Stimulated activated naive B cell treated with anti-CD40 and anti-IgM and Interleukin-4, amounts not matched to agents 10 μg/mL and 1 μg/mL and 100 μg/mL, for 72 hours (primary cell): Measurements from ENCODE around the gene EVX2.

Experiments used
- ATAC-seq, 2 donors: fragments of 150-1000 bp; cut with Tn5 transposase; replicated peaks; 2 replicates each; pipeline ENCODE4 v1.10.0; 2021; ENCODE audit warnings: moderate library complexity in 1 of 2
- DNase-seq: peaks from one replicate; pipeline ENCODE4 v3.0.0; 2021
- H3K27ac Mint-ChIP-seq: one replicate; pipeline ENCODE4 v1.8.0; 2022; ENCODE audit warnings: mild to moderate bottlenecking, mixed read lengths
- H3K27me3 Mint-ChIP-seq, 2 donors: one replicate each; pipeline ENCODE4 v1.8.0; 2022; ENCODE audit warnings: mixed read lengths in 2 of 2
- H3K36me3 Mint-ChIP-seq, 2 donors: one replicate each; pipeline ENCODE4 v1.8.0; 2022; ENCODE audit warnings: mixed read lengths in 2 of 2, mild to moderate bottlenecking in 1 of 2
- H3K4me1 Mint-ChIP-seq, 2 donors: one replicate each; pipeline ENCODE4 v1.8.0; 2022; ENCODE audit warnings: mixed read lengths in 2 of 2, mild to moderate bottlenecking in 1 of 2
- H3K4me3 Mint-ChIP-seq, 2 donors: one replicate each; pipeline ENCODE4 v1.8.0; 2022; ENCODE audit warnings: mild to moderate bottlenecking in 2 of 2, mixed read lengths in 2 of 2, moderate library complexity in 1 of 2
- H3K9me3 Mint-ChIP-seq, 2 donors: one replicate each; pipeline ENCODE4 v1.8.0; 2022; ENCODE audit warnings: mixed read lengths in 2 of 2, mild to moderate bottlenecking in 1 of 2

The EVX2 gene

DNA sequence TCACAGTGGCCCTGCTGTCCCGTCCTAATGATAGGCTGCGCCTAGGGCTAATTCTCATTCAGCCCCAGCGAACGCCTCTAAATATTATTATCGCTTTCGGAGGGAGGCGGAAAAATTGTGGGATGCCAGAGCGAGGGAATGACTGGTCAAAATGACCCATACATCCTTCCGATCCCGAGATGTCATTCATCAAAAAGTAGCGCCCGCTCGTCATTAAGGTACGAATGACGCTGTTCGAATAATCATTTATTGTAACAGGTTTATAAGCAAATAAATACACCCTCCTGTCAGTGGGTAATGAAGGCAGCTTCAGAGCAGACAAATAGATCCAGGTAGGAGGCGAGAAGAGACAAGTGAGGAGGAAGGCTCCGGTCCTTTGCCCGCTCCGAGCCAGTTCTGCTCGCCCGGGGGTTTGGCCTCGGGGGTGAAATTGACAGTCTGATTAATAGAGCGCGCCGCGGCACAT is at the start of gene EVX2:
Gene EVX2, minus strand, starts transcription at position 167 of the 466 bp plus-strand sequence. CDS start 186 bp downstream, outside the sequence.
- peaks cover 6 to 11% of the 10 kb centered on the region in 2 donors for H3K9me3 Mint-ChIP-seq
- H3K4me1 Mint-ChIP-seq: peaks cover 9 to 22% of the 10 kb centered on the region in 2 donors
- peaks cover 73 to 84% of the 10 kb centered on the region in 2 donors for H3K27me3 Mint-ChIP-seq
- peaks cover 10 to 17% of the 10 kb centered on the region in 2 donors for H3K36me3 Mint-ChIP-seq
- peak within 1 kb of the TSS; percentile 90 for H3K27ac Mint-ChIP-seq
- DNase-seq (no peak), ATAC-seq (no peak)
- peak within 1 kb of the TSS; percentile 37 to 56 for H3K4me3 Mint-ChIP-seq

DNA sequence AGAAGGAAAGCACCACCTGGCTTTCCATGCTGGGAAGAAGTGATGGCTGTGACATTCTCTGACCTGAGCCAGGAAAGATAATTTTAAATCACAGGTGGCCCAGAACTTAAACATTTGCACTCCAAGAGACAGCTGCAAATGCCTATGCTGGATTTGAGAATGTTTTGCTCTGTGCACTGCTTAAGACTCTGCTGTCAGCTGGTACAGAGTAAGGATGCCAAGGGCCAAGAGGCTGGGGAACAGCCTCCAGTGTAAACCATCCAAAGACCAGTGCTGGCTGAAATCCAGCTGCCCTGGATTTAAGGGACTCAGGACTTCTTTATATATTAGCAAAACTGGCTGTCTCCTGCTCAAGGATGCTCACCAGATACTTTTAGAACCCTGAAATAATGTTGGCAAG is 49.6 kb upstream of the EVX2 start:
- ATAC-seq: no peak
- Mint-ChIP-seq H3K36me3 (peaks cover 3 to 12% of the 10 kb centered on the region in 2 donors), H3K27ac (no peak overlapping the region), H3K4me3 (no peak overlapping the region), H3K27me3 (peaks cover 66 to 84% of the 10 kb centered on the region in 2 donors), H3K4me1 (peaks cover 22 to 41% of the 10 kb centered on the region in 2 donors), H3K9me3 (peaks cover 4% of the 10 kb centered on the region in 2 donors)
- DNase-seq: no peak

DNA sequence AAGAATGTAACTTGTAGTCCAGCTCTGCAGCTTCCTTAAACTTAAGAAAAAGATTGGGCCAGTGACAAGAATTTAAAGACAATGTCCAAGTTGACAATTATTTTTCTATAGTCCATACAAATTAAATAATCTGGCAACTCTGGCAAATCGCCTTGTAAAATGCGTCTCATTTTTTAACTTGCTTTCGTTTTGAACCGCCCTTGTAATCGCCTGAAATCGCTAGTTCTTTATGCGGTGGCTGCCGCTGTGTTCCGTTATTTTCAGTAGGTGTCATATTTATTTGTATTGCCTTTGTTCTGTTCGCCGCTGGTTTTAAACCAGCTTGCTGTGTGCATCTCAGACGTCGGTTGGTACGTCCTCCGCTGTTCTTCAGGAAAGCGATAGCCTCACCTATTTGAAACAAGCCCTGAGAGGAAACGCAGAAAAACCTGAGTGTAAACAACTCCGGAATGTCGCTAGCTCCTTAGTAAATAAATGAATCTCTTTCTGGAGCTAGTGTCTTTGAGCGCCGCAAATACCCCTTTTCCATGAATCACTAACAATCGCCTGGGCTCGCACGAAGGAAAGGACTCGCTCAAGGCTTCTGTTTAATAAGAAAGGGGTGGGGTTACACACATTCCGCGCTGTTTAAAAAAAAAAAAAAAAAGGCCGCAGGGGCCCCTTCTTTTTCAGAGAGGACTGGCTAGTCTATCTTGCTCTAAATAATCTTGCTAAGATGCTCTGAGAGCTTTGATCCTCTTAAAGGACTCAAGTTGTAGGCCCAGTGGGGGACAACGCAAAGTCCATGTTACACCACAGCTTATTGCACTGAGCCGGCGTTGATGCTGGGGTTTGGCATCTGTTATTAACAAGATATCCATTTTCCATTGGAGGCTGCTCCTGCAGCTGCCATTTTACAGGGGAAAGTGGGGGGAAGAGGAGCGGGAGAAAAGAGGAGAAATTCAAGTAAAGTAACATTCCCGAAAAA is 48.7 kb upstream of the EVX2 start:
- H3K27ac Mint-ChIP-seq: peak overlapping the region; percentile 15
- peak overlapping the region; percentile 48 to 74 for H3K4me3 Mint-ChIP-seq
- H3K27me3 Mint-ChIP-seq: peaks cover 67 to 84% of the 10 kb centered on the region in 2 donors
- peaks cover 2 to 4% of the 10 kb centered on the region in 2 donors for H3K9me3 Mint-ChIP-seq
- ATAC-seq: no peak
- peaks cover 22 to 46% of the 10 kb centered on the region in 2 donors for H3K4me1 Mint-ChIP-seq
- no peak for DNase-seq
- peaks cover 1 to 10% of the 10 kb centered on the region in 2 donors for H3K36me3 Mint-ChIP-seq

DNA sequence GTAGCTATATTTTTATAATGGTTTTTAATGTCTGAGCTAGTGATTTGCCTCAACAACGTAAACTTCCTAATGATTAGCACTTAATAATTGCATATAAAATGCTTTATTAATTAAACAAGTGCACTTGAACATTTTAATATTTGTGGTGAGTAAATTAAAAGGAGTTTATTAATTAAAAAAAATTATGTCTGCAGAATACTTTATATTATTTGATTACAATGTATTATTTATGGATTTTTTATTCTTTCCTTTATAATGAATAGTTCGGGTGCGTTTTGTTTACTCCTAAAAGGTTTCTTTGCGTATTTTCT is 48.0 kb upstream of the EVX2 start:
- no peak for DNase-seq
- peaks cover 21 to 46% of the 10 kb centered on the region in 2 donors for H3K4me1 Mint-ChIP-seq
- no peak for ATAC-seq
- H3K4me3 Mint-ChIP-seq: no peak overlapping the region
- H3K9me3 Mint-ChIP-seq: peaks cover 2 to 4% of the 10 kb centered on the region in 2 donors
- H3K27ac Mint-ChIP-seq: no peak overlapping the region
- peaks cover 1 to 10% of the 10 kb centered on the region in 2 donors for H3K36me3 Mint-ChIP-seq
- peaks cover 67 to 78% of the 10 kb centered on the region in 2 donors for H3K27me3 Mint-ChIP-seq

DNA sequence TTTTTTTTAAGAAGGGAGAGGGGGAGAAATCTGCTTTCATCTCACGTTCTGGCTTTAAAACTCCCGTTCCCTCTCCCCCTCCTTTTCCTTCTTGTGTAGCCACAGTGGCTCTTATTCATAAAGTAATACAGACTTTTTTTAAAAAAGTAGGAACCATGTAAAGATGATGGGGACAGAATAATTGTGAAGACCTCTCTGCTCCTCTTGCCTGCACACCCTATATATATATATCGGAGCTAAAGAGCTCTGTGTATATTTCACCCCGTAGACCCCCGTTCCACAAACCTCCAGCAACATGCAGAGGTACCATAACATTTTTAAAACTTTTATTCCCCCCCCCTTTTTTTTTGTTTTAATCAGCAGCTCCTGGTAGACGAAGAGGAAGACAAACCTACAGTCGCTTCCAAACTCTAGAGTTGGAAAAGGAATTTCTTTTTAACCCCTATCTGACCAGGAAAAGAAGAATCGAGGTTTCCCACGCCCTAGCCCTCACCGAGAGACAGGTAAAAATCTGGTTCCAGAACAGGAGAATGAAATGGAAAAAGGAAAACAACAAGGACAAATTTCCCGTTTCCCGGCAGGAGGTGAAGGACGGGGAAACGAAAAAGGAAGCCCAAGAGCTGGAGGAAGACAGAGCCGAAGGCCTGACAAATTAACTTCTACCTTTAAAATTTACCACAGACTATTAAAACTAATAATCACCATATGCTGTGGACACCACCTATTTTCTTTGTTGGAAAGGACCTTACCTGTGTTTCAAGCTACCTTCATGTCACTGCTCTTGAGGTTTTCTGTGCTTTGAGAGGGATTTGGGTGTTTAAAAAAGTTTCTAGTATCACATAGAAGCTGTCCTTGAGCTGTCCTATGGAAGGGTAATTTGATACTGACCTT is 47.4 kb upstream of the EVX2 start:
- peaks cover 2 to 4% of the 10 kb centered on the region in 2 donors for H3K9me3 Mint-ChIP-seq
- H3K27ac Mint-ChIP-seq: peak overlapping the region; percentile 85
- ATAC-seq (no peak), DNase-seq (no peak)
- H3K4me3 Mint-ChIP-seq: peak overlapping the region; percentile 48 to 56
- H3K27me3 Mint-ChIP-seq: peaks cover 68 to 75% of the 10 kb centered on the region in 2 donors
- H3K36me3 Mint-ChIP-seq: peaks cover 1 to 10% of the 10 kb centered on the region in 2 donors
- peaks cover 21 to 45% of the 10 kb centered on the region in 2 donors for H3K4me1 Mint-ChIP-seq

DNA sequence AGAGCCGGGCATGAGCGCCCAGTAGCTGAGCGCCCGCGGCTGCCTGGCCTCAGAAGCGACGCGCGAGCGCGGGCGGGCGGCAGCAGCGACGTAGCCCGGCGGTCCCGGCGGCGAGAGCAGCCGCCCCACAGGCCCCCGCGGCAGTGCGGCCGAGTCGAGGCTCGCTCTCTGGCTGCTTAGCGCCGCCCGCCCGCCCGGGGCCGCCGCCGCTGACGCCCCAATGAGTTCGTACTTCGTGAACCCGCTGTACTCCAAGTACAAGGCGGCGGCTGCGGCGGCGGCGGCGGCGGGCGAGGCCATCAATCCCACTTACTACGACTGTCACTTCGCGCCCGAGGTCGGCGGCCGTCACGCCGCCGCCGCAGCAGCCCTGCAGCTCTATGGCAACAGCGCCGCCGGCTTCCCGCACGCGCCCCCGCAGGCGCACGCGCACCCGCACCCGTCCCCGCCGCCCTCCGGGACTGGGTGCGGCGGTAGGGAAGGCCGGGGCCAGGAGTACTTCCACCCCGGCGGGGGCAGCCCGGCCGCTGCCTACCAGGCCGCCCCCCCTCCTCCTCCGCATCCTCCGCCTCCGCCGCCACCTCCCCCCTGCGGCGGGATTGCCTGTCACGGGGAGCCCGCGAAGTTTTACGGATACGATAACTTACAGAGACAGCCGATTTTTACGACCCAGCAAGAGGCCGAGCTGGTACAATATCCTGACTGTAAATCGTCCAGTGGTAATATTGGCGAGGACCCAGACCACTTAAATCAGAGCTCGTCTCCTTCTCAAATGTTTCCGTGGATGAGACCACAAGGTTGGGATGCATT is 46.6 kb upstream of the EVX2 start:
- Mint-ChIP-seq H3K27me3 (peaks cover 67 to 75% of the 10 kb centered on the region in 2 donors), H3K36me3 (peaks cover 1 to 6% of the 10 kb centered on the region in 2 donors), H3K4me3 (peak overlapping the region; percentile 53 to 71), H3K4me1 (peaks cover 14 to 37% of the 10 kb centered on the region in 2 donors), H3K9me3 (peaks cover 0 to 2% of the 10 kb centered on the region in 2 donors), H3K27ac (peak overlapping the region; percentile 85)
- DNase-seq (no peak), ATAC-seq (no peak)

DNA sequence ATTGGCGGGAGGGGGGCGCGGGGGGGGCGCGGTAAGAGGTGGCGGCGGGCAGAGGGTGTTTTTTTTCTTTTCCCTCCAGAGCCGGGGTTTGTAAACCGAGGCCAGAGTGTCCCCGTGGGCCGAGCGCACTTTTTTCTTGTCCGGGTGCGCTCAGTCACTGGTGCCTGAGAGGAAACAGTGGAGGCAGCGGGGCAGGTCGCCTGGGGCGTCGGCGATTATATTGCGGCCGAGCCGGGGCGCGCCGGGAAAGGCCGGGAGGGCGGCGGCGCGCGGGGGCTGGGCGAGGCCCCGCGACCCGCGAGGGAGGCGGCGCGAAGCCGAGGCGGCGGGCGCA is 46.0 kb upstream of the EVX2 start:
- Mint-ChIP-seq H3K9me3 (peaks cover 0 to 2% of the 10 kb centered on the region in 2 donors), H3K27ac (no peak overlapping the region), H3K4me3 (no peak overlapping the region), H3K4me1 (peaks cover 14 to 34% of the 10 kb centered on the region in 2 donors), H3K36me3 (peaks cover 1 to 6% of the 10 kb centered on the region in 2 donors), H3K27me3 (peaks cover 68 to 75% of the 10 kb centered on the region in 2 donors)
- ATAC-seq (no peak), DNase-seq (no peak)

DNA sequence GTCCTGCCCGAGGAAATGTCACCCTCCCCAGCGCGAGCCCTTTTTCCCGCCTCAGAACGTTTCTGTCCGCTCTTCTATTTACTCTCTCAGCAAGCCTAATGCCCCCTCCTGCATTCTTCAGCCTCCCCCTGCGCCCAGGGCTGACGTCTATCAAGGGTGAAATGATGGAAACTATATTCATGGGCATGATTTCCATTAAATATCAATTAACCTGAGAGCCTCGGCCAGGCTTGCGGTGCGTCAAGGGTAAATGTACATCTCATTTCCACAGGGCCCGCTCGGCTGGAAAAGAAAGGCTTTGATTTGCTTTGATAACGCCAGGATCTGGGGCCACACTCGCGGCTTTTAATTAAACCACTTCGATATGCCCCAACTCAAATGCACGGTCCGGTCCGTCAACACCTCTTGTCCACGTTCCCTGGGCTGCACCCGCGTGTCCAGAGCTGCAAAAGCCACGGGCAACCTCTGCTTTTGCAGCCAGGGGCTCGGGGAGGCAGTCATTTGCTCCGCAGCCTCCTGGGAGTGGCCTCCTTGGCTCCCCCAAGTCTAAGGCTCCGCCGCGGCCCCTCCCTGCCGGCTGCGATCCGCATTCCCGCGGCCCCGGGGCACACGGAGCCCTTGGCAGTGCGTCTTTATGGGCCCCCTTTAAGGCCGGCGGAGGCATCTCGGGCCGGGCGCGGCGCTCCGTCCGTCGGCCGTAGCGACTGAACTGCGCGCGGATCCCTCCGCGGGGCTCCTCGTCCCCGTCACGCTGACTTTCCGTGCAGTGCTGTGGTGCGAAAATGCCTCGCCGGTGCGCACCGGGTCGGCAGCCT is 45.4 kb upstream of the EVX2 start, which contains the start of gene HOXD8:
Gene HOXD8, plus strand, starts transcription at position 724 of the 815 bp plus-strand sequence. CDS start 662 bp downstream, outside the sequence.
- Mint-ChIP-seq H3K27ac (peak within 1 kb of the TSS; percentile 88), H3K36me3 (peaks cover 1 to 6% of the 10 kb centered on the region in 2 donors), H3K27me3 (peaks cover 73 to 75% of the 10 kb centered on the region in 2 donors), H3K4me3 (peak within 1 kb of the TSS; percentile 54 to 71), H3K9me3 (peaks cover 0 to 2% of the 10 kb centered on the region in 2 donors), H3K4me1 (peaks cover 14 to 37% of the 10 kb centered on the region in 2 donors)
- ATAC-seq (no peak), DNase-seq (no peak)

DNA sequence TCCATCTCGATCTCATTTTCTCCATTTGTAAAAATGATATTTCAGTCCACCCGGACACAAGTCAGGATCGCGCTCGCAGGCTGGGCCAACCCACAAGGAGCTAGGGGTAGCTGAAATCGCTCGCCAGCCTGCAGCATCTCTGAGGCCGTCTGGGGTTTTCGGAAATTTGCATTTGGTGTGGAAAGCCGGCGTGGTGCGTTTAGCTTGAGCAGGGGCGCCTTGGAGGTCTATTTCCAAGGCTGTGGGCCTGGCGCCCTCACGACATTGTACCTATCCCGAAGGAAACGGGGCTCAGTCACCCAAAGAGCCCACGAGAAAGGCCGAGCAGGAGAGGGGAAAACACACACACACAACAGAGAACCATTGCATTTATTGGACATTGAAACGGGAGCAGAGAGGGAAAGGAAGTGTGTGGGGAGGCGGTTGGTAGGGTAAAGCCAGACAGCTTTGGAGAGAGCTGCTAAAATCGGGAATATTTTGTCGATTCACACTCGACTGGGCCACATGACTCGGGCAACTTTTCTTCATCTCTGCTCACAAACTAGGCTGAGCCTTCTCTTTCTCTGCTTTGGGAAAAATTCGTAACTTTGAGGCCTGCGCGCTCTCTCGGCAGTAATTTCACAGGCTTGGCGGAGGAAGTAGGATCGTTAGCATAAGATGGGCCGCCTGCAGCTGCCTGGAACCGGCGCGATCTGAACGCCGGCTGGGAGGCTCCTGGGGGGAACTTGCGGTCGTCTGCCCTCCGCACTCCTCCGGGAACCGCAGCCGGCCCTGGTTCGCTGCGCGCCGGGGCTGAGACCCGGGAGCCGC is 44.6 kb upstream of the EVX2 start:
- Mint-ChIP-seq H3K36me3 (peaks cover 1 to 6% of the 10 kb centered on the region in 2 donors), H3K4me3 (peak overlapping the region; percentile 28 to 48), H3K27ac (peak overlapping the region; percentile 88), H3K9me3 (peaks cover 0 to 2% of the 10 kb centered on the region in 2 donors), H3K27me3 (peaks cover 71 to 75% of the 10 kb centered on the region in 2 donors), H3K4me1 (peaks cover 20 to 44% of the 10 kb centered on the region in 2 donors)
- no peak for DNase-seq
- no peak for ATAC-seq

DNA sequence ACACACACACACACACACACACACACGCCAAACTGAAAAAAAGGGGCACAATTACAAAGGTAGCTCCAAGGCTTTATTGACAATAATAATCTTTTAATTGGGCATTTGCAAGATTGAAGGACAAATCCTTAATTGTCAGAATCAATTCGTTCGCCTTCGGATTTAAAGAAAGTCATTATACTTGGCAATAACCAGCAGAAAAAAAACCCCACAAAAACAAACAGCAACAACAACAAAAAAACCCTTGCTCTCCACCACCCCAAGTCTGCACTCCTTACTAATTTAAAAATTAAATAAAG is 44.0 kb upstream of the EVX2 start:
- no peak for DNase-seq
- Mint-ChIP-seq H3K27me3 (peaks cover 67 to 71% of the 10 kb centered on the region in 2 donors), H3K36me3 (peaks cover 1 to 6% of the 10 kb centered on the region in 2 donors), H3K27ac (peak overlapping the region; percentile 88), H3K4me1 (peaks cover 20 to 45% of the 10 kb centered on the region in 2 donors), H3K9me3 (no peaks in the 10 kb centered on the region), H3K4me3 (no peak overlapping the region)
- no peak for ATAC-seq

DNA sequence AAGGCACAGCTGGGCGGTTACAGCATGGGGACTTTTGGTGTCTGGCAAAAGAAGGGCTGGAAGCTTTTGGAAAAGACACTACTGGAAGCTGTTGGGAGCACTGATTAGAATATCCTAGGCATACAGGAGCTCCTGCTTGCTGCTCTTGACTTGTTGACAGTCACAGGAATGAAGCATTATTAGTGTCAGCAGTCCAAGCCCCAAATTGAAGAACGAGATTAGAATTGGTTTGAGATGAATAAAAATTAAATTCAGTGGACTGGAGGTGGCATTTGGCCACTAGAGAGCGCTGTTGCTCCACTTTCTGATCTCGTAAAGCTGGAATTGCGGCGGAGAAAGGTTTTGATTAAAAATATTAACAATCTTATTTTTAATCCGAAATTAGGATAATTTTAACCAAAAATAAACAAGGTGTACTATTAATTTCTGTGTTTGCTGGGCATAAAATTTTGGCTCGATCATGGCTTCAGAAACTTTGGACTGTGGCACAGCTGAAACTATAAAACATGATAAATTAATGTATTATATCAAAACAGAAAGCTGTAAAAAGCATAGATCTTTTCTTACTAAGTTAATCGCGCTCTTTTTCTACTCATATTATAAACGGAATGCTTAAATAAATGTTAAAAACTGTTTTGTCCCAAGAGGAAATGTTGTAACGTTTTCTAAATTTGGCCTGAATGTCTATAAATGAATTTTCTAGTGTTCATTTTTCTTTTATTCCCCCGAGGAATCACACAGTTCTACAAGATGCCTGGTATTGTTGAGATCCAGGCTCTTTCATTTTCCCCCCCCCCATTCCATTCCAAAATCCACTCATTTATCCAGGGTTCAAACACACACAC is 43.4 kb upstream of the EVX2 start:
- H3K27ac Mint-ChIP-seq: peak overlapping the region; percentile 51
- peaks cover 0 to 3% of the 10 kb centered on the region in 2 donors for H3K36me3 Mint-ChIP-seq
- H3K4me1 Mint-ChIP-seq: peaks cover 18 to 44% of the 10 kb centered on the region in 2 donors
- H3K4me3 Mint-ChIP-seq: no peak overlapping the region
- ATAC-seq (no peak), DNase-seq (no peak)
- peaks cover 63 to 66% of the 10 kb centered on the region in 2 donors for H3K27me3 Mint-ChIP-seq
- no peaks in the 10 kb centered on the region for H3K9me3 Mint-ChIP-seq

DNA sequence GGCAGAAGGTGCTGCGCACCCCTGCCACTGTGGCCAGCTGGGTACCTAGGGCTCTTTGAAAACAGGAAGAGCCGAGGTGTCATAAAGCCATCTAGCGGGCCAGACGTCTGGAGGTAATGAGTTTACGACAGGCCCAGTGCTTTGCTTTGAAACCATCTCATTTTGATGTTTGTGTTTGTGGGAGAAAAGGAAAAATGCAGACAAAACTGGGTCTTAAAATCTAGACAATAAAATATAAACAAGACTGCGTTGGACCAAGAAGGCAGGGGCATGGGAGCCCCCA is 42.0 kb upstream of the EVX2 start:
- Mint-ChIP-seq H3K4me1 (peaks cover 13 to 36% of the 10 kb centered on the region in 2 donors), H3K27ac (peak overlapping the region; percentile 7), H3K9me3 (no peaks in the 10 kb centered on the region), H3K36me3 (peaks cover 2 to 3% of the 10 kb centered on the region in 2 donors), H3K27me3 (peaks cover 63 to 65% of the 10 kb centered on the region in 2 donors), H3K4me3 (no peak overlapping the region)
- ATAC-seq (no peak), DNase-seq (no peak)
